Spleen (tissue), 7 donors: ENCODE measurements around the gene TEX38.

ENCODE experiments used
- CTCF ChIP-seq, 11 experiments: fragments of 200-600 bp in 7 of 11; fragments of 450-650 bp in 4 of 11; sonication (generic) in 4 of 11; IDR thresholded peaks in 8 of 11; conservative IDR thresholded peaks in 3 of 11; 1 replicate in 7 of 11; 2 replicates in 4 of 11; pipeline versions ENCODE4 v1.4.0 to v1.8.0; 2016 to 2021; ENCODE audit warnings: antibody characterized with exemption in 11 of 11, inconsistent platforms in 4 of 11, mild to moderate bottlenecking in 1 of 11
- POLR2AphosphoS5 ChIP-seq, 3 donors: sonication (generic); formaldehyde crosslinking; IDR thresholded peaks; one replicate each; pipeline ENCODE4 v1.5.1; 2017; ENCODE audit warnings: antibody characterized with exemption in 3 of 3
- donor health status: DM: no; HTN: no; CAD: no; lungs with moderate emphysema.
- donor health status: DM: no; HTN: no; CAD: no.
- donor health status: DM: no; HTN: no; CAD: no.

- TF ChIP-seq CTCF (IDR thresholded peaks at IDR 0.05 in 8 of 11, conservative IDR thresholded peaks at IDR 0.05 in 3 of 11) (no peak), POLR2AphosphoS5 (IDR thresholded peaks at IDR 0.05) (no peak)
Measured at GRCh38 chr1:46621930-46622329, 49.7 kb upstream of the TEX38 start.
